A172 (cell line): ENCODE results near the gene SLC8A2. TPM values are rescaled to one million over a fixed set of nuclear protein-coding genes. Genes with fewer than 3 reads are reported as not detected.
"Not testable (repeated sequence)": the region's sequence is repeated elsewhere in the genome, so short reads cannot be mapped to it uniquely, and the experiment has no call there.

Experiments used
- DNase-seq: peaks from one replicate; pipeline ENCODE4 v3.0.0-alpha.2; 2015; ENCODE audit warnings: low spot score
- total RNA-seq: library from RNA; depleted of rRNA; stranded (reverse); fragments of >200 nt; shearing (Covaris generic); gene quantifications from 2 replicates; pipeline ENCODE4 v1.2.3, GENCODE V29; 2014

Gene SLC8A2
- total RNA-seq, 1 experiment from 2014 or later: not detected

GRCh38 chr19:47487551-47488515, 16.1 kb upstream of the SLC8A2 start:
- DNase-seq: no peak

DNA sequence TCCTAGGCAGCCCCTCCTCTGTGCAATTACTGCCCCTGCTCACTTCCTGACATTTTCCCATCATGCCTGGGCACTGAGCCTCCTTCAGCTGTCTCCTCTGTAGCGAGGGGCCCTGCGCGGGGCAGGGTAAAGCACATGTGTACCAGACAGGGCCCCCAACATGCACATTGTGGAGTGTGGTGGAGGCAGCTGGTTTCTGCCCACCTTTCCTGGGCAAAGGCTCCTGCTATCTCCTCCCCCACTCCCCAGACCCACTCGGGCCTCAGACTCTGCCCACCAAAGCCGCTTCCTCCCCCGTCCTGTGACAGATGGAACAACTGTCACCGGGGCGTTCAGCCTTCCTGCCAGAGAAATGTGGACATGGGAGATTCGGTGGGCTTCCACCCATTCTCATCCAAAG, 15.2 kb upstream of the SLC8A2 start:
- DNase-seq: no peak

GRCh38 chr19:47486220-47486619, 14.5 kb upstream of the SLC8A2 start:
- DNase-seq: not testable (repeated sequence)

GRCh38 chr19:47485210-47485609, 13.5 kb upstream of the SLC8A2 start:
- DNase-seq: no peak

GRCh38 chr19:47483800-47484690, 12.4 kb upstream of the SLC8A2 start, which contains the start of gene KPTN:
Gene KPTN (minus strand): TSS chr19:47484219. CDS start chr19:47484160, 59 bp downstream.
- DNase-seq: peak; percentile 68

- no peak for DNase-seq
Measured at GRCh38 chr19:47483200-47483599, 11.5 kb upstream of the SLC8A2 start.

GRCh38 chr19:47481460-47482052, 9.9 kb upstream of the SLC8A2 start:
- no peak for DNase-seq

DNA sequence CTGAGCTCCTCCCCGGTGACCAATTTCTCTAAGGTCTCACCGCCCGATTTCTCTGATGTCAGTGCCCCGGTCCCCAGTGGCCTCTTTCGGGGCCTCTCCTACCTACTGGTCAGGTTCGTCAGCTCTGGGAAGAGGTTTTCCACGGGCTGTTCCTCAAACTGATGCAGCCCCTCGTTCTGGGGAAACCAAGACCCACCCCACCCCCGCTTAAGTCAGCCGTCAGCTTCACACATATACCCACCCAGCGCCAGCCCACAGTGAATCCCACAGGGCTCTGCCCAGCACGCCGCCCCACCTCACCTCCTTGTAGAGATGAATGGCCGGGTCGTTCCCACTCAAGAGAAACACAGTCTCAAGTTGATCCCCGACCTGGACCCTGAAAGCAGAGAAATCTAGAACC, 9.0 kb upstream of the SLC8A2 start:
- DNase-seq: no peak

- no peak for DNase-seq
Measured at GRCh38 chr19:47479701-47480503, 8.2 kb upstream of the SLC8A2 start.

DNA sequence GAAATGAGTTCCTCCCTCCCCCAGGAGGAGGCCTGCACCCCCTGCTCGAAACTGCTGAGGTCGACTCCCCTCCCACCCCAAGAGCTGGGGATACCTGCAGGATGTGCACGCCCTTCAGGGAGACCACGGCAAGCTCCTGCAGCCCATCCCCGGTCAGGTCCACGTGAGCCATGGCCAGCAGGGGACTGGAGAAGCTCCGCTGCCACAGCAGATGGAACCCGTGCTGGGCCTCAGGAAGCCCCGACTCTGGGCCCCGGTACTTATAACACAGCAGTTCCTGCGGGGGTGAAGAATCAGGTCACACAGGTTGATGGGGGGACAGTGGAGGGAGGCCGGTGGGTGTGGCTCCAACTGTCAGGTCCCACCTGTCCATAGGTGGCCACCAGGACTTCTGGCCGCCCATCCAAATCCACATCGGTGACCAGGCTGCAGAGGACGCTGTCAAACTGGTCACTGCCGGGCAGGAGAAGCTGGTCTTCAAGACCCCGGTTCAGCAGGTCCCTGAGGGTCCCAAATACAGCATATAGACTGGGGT, 4.8 kb upstream of the SLC8A2 start:
- DNase-seq: no peak

DNA sequence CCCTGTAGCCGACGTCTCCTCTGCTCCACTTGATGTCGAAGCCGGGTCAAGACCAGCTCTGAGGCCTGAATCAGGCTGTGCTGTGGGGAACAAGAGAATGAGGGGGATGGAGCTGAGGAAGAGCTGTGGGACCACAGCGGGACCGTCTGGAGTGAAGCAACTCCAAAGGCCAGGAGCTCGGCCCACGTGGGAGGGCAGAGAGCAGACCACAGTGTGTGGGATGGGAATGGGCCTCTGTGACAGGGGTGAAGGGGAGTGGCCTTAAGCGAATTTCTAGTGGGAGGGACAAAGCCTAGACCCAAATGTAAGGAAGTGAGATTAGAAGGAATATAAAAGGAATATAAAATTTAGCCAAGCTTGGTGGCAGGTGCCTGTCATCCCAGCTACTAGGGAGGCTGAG, 3.8 kb upstream of the SLC8A2 start:
- DNase-seq: no peak

GRCh38 chr19:47473336-47473735, 1.6 kb upstream of the SLC8A2 start:
- no peak for DNase-seq

DNA sequence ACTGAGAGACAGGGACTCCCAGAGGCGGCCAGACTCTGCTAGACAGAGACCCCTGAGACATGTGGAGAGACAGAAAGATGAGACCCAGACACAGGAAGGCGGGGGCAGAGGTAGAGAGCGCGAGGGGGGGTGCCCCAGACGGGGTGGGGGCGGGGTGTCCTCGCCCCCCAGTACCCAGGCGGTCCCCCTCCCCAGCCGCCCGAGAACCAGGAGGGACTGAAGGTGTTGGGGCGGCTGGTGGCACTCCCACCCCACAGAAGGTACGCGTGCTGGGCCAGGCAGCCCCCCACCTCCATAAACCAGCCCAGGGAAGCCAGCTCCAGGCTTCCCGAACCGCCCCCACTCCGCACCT, 336 bp downstream of the SLC8A2 start:
- DNase-seq: no peak

- no peak for DNase-seq
Measured at GRCh38 chr19:47470447-47471195, 1.1 kb downstream of the SLC8A2 start.

DNA sequence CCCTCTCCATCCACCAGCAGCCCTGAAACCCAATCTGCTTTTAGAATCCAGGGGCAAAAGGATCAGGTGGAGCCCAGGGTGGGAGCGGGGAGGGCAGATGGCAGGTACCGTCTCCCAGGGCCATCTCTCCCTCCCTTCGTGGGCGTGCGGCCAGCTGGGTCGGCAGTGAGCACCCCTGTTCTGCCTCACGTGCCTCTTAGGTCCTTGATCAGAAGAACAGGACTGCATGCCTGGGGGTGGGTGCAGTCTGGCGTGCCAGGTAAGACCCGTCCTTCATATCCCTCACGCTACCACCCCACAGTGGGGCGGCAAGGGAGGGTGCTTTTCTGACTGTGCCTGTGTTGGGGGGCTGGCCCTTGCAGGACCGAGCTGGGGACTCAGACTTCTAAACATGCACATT, 2.0 kb downstream of the SLC8A2 start:
- no peak for DNase-seq

GRCh38 chr19:47469363-47469700, 2.4 kb downstream of the SLC8A2 start:
- DNase-seq: no peak

- no peak for DNase-seq
Measured at GRCh38 chr19:47467914-47468313, 3.8 kb downstream of the SLC8A2 start.

GRCh38 chr19:47465957-47466356, 5.7 kb downstream of the SLC8A2 start:
- no peak for DNase-seq

DNA sequence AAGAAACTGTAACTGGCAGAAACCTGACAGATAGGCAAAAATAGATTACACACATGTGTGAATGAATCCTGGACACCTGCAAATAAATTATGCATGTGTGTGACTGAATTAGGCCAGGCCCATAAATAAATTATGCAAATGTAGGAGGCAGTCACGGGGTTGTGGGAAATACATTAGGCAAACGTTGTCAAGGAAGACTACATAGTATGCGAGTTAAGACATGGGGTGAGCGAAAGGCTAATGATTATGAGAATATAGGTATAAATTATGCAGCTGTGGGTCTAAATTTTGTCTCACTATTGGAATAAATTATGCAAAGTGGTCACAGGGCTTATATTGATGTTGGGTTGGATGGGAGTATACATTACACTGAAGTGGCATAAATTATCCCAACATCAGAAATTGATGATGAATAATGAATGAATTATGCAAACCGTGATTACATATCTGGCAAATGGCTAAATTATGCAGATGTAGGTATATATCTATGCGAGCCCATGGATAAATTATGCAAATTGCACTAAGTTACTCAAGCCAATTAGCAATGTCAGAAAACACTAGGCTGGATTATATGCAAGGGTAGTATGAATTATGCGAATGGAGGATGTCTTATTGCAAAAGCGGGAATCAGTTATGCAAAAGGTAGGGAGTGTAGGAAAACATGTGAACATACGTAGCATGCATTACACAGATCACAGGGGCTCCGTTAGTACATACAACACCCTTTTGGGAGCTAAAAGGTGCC, 6.8 kb downstream of the SLC8A2 start:
- no peak for DNase-seq

DNA sequence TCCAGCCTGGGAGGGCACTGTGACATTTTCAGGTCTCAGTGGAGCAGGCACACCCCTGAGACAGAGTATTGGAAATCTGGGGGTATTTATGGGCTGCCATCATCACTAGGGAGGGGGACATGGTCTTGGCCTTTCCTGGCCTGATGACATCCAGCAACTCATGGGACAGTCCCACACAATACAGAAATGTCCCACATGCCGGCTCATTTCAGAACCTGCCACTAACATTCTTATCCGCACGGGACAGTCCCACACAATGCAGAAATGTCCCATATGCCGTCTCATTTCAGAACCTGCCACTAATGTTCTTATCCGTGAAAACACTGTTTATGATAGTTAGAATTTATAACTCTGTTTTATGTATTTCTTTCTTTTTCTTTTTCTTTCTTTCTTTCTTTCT, 9.8 kb downstream of the SLC8A2 start:
- no peak for DNase-seq
